HG03442 (cell line): ENCODE measurements around the gene SLC26A9.
"Not testable (repeated sequence)": the region's sequence is repeated elsewhere in the genome, so short reads cannot be mapped to it uniquely, and the experiment has no call there.

Source experiments
- ATAC-seq: cut with Tn5 transposase; IDR thresholded peaks from one replicate; pipeline ENCODE4 v1.9.1; 2021; ENCODE audit warnings: mild to moderate bottlenecking, moderate library complexity; ENCODE audit not compliant: unreplicated experiment

Gene SLC26A9

DNA sequence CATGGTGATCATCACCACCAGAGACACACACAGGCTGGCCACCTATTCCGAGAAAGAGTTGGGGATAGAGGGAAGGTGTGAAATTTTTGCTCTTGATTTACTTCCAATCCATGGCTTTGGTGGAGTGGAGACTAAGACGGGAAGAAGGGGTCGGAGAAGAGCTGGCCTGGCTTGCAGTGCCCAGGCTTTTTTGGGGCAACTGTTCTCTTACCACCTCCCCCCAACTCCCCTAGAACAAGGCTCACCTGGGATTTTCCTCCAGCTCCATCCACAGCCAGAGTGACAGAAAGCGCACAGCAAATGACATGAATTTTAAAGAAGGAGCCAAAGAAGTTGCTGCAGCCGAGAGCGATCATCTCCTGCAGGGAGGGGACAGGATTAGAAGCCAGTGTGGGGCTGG, 16.0 kb downstream of the SLC26A9 start:
- ATAC-seq, result no peak

DNA sequence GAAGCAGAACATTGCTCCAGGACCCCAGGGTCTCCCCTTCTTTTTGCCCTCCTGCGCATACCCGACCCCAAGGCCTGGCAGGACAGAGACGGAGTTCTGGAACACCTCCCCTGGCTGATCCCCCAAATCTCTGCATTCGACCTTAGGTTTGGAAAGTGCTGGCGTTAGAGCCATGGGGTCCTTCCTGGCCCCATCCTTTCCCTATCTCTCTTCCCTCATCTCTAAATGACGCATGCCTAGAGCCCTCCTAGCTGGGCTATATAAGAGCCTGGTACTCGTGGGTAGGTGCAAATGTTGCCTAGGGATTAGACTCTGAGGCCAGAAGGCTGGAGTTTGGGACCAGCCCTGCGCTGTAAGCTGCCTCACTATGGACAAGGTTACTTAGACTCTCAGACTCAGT, 16.6 kb downstream of the SLC26A9 start:
- ATAC-seq, result no peak

DNA sequence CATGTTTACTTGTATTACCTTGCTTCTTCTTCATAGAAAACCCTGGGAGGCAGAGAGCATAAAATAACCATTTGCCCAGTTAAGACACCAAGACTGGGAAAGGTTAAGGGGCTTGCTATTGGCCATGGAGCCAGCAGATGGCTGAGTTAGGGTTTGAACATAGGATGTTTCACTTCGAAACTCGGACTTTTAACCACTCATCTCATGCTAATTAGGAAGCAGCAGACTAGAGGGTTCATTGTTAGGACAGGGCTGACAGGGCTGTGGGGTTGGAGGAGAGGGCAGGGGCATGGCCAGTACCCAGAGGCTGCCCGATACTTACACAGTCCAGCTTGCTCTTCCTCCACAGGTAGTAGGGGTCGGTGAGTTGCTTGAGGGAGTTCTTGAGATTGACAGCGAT, 17.0 kb downstream of the SLC26A9 start:
- ATAC-seq, result no peak

DNA sequence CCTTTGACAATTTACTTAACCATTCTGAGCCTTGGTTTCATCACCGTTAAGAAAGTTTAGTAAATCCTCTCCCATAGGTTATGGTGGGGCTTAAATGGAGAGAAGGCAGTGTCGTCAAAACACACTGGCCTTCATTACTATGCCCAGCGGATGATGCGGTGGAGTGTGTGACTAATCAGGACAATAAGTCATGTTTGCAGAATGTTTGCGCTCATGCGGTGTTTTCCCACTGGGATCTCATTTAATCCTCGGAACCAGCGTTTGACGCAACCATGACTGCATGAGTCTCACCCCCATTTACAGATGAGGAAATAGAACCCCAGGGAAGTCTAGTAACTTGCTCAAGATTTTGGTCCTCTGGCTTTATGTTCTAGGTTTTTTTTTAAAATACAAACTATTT, 17.5 kb downstream of the SLC26A9 start:
- ATAC-seq, result no peak

DNA sequence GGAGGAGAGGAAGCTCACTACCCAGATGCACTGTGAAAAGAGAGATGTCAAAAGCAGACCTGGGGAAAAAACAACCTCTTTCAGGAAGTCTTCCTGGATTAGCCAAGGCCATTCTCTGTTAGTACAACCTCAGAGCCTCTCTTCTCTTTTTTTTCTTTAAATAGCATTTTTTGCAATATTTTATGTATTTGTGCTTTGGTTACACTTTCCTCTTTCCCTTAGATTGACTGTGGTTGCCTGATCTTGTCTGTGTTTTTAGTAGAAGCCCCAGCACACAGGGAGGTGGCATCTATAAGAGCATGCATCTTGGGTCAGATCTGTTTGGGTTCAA, 18.8 kb downstream of the SLC26A9 start:
- no peak for ATAC-seq

DNA sequence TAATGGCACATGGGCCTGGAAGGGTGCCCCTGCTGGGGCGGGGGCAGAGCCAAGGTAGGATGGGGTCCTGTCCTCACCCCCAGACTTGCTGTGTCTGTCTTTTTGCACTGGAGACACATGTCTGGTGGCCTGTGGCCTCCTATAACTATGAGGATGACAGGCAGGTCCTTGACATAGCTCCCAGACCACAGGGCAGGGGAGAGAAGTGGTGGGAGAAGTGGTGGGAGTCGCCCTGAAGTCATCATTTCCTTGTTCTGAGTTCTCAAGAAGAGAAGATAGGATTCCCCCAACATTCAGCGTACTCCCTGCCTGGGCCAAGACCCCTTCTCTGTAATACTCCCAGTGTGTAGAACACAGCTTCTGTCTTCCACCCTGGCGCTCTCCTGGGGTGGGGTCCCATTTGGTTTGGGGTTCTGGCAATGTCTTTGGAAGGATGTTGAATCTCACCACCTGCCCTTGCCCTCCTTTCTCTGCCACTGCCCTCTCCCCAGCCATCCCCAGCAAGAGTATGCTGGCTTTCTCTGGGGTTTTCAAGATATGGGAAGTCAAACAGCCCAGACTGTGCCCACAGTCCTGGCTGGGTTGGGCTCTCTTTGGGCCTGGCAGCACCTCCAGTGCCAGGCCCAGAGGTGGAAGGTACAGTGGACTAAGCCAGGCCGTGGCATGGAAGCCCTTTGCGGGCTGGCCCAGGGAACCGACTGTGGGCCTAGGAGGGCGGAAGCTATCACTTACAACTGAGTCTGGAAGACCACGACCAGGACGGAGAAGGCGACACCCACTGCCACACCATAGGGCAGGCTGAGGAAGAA, 19.4 kb downstream of the SLC26A9 start:
- ATAC-seq, result no peak

DNA sequence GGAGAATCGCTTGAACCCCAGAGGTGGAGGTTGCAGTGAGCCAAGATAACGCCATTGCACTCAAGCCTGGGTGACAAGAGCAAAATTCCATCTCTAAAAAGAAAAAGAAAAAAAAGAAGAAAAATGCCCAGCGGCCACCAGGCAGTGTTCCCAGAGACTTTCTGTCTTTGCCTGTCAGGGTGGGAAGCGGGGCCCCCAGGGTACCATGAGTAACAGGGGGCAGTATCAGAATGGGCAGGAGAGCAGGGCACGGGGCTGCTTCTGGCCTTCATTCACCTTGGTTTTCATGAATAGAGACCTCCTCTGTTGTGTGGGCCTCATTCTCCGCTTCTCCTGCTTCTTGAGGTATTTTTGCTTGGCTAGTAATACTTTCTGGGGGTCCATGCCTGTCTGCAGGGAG, 20.4 kb downstream of the SLC26A9 start:
- ATAC-seq, result no peak

DNA sequence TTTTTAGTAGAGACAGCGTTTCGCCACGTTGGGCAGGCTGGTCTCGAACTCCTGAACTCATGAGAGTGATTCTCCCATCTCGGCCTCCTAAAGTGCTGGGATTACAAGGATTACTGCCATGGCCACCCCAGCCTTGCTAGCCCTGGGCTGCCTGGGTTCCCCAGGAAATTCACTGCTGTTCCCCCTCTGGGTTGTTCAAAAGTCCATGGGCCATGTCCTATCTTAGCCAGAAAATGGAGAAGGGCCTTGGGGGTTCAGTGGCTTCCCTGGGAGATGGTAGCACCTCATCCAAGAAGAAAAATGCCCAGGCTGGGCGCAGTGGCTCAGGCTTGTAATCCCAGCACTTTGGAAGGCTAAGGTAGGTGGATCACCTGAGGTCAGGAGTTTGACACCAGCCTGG, 20.9 kb downstream of the SLC26A9 start:
- ATAC-seq, result no peak

DNA sequence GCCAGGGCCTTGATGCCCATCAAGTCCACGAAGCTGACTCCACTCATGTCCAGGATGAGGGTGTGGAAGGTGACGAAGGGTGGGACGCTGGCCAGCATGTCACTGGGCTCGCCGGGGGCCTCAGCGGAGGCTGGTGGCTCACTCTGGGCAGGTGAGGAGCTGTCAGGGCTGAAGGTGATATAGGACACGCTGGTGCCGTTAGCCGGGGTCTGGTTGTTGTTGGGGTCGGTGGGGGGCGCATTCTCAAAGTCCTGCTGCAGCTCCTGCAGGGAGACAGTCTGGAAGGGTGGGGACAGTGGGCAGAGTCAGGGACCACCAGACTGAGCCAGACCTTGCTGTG, 21.7 kb downstream of the SLC26A9 start:
- ATAC-seq, result no peak

DNA sequence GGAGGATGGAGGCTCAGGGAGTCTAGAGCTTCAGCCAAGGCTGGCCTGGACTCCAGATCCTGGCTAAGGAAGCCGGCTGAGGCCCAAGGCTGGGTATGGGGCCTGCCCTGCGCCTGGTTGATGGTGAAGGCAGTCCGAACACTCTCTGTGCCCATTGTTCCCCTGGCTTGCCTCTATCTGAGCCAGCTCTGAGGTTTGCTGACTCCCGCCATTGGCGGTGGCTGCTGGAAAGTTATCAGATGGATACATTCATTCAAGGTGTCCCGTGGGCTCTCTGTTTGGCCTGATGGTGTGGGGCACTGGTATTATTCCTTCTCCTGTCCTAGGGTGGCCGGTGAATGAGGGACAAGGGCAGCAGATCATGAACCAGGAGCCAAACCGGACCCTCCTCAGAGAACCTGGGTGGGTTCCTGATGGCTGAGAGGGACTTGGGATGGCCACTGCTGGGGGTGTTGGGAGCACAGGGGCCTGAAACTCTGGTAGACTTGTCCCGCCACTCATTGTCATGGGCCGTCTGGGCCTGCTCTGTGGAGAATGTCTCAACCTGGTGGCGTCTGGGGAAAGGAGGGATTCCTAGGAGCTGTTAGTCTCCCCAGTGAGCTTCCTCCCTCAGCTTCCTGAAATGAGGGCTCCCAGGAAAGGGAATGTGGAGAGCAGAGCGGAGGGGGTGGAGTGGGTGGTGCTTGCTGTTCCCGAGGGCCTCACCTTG, 22.2 kb downstream of the SLC26A9 start:
- no peak for ATAC-seq

DNA sequence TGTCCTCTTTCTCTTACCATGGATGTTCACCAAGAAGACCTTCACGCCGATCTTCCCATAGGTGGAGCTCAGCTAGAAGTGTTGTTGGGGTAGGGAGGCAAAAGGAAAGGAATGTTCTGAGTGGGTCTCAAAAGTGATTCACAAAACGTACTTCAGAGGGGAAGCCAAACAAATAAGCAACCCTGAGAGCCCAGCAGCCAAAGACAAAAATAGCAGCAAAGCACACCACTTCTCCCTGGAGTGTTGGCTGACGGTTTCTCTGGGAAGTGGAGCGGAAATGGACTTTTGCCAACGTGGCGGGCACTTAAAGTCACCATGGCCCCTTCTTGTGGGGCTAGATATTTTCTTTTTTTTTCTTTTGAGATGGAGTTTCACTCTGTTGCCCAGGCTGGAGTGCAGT, 23.1 kb downstream of the SLC26A9 start:
- no peak for ATAC-seq

DNA sequence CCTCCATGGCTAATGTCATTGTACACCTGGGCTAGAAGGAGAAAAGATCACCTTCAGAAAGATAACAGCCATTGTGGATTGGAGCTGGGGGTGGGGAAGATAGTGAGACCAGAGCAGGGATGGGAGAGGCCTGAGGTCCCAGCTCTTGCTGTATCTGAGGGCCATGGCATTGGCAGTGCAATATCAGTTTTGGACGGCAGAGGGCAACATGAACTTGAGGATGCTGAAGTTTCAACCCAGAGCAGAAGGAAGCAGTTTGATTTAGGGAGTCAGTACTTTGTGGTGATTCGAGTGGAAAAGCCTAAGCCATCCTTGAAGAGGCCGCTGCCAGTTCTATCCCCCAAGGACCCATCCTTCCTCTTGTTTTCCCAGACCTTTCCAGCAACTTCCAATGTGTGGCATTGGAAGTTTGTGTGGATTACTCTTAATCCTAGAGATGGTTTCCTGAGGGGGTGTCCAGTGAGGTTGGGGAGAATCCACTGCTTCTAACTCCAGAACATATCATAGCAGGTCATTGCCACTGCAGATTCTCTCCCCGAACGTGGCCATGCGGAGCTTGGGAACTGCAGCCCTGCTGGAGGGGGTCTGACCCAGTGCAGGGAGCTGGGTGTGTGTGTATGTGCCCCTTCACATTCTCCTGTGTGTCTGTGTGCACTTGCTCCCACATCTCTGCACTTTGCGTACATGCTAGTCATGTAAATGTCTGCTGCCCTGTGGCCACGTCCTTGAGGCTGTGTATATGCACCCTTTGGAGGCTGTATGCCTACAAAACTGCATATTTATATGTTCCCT, 24.1 kb downstream of the SLC26A9 start:
- peak; percentile 42 for ATAC-seq

DNA sequence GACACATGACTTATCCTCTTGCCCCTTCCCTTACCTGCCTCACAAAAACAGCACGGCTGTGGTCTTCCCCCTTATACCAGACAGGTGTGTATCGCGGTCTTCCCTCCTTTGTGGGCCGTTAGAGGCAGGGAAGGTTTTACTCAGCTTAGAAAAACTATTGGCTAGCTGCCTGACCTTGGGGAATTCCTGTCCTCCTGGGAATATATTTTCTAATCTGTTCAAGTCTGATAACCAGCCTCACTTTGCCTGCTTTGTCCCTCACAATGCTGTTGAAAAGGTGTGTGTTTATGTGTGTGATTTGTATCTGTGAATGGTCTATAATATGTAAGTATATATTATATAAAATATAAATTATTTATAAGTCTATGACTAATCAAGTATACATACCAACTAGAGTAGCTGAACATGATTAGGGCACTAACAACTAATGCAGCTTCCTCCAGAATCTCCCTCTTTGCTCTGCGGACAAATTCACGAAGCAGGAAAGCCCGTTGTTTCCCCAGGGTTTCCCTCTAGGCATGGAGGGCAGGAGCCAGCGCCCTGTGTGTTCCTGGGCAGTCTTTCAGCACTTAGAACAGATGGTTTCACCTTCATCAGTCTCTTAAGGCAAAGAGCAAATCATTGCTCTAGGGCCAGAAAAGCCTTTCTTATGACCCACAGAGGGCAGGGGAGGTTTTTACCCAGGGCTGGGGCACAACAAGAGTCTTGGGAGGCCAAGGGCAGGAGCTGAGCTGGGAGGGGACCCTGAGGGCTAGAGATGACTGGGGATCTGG, 25.6 kb downstream of the SLC26A9 start:
- ATAC-seq, result no peak

DNA sequence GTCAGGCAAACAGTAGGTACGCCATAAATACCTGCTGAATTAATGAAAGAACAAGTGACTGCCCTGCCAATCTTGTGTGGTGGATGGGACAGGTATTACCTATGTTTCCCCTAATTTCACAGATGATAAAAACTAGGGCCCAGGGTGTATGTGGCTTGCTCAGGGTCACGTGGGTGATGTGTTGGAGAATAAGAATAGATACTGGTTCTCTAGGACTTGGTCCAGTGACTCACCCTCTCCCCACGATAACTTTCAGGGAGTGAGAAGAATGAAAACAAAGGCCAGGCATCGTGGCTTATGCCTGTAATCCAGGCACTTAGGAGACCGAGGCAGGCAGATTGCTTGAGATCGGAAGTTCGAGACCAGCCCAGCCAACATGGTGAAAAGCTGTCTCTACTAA, 26.7 kb downstream of the SLC26A9 start:
- ATAC-seq, result no peak

DNA sequence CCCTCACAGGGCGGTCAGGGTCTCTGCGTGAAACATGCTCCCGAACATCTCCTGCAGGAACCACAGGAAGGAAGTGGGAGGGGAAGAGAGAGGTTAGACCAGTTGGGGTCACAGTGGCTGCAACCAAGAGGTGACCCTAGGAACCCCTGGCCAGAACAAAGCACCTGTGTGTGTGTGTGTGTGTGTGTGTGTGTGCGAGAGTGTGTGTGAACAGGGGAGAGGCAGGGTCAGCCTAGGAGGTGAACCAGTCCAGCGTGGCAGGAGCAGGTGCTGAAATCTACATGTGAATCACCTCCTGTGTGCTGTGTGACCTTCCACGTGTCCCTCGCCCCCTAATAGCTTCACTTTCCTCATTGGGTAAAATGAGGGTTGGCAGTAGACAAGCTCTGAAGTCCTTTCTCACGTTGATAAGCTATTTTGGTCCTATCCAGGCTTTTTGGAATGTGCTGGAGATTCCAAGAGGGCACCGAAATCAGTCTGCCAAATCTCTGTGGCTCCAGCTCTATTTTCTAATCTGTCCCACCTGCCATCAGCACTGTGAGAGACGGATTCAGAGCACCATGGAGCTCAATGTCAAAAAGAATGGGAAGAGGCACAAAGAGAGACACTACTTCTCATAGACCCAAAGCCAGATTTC, 27.8 kb downstream of the SLC26A9 start:
- ATAC-seq, result no peak

DNA sequence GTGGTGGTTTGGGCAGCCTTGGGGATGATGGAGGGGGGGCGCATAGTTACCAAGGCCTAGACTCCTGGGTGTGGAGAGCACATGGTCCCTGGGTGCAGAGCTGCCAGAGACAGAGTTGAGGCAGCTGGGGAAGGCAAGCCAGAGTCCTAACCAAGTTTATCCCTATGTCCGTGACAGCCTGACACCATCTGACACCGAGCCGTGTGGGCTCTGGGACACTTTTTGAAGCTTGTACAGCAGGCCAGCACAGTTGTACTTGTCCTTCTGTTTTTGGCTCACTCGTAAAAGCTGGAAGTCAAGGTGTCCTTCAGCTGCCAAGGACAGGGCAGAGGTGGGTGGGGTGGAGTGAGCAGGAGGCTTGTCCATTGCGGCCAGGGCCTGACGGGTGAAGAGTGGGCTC, 28.5 kb downstream of the SLC26A9 start:
- no peak for ATAC-seq

DNA sequence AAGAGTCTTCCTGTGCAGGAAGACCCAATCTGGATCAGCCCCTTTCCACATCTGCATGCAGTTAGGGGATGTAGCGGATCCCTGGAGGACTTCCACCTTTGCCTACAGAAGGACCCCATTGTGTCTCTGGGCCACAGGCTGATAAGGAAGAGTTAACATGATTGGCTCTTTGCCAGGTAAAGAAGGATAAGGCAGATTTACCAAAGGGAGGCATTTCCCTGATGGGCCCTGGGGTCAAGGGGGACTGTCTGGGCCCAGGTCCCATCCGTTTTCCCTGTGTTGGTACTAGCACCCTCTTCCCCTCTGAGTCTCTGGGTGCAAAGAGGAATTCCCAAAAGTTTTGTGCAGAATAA, 29.1 kb downstream of the SLC26A9 start:
- ATAC-seq, result no peak

DNA sequence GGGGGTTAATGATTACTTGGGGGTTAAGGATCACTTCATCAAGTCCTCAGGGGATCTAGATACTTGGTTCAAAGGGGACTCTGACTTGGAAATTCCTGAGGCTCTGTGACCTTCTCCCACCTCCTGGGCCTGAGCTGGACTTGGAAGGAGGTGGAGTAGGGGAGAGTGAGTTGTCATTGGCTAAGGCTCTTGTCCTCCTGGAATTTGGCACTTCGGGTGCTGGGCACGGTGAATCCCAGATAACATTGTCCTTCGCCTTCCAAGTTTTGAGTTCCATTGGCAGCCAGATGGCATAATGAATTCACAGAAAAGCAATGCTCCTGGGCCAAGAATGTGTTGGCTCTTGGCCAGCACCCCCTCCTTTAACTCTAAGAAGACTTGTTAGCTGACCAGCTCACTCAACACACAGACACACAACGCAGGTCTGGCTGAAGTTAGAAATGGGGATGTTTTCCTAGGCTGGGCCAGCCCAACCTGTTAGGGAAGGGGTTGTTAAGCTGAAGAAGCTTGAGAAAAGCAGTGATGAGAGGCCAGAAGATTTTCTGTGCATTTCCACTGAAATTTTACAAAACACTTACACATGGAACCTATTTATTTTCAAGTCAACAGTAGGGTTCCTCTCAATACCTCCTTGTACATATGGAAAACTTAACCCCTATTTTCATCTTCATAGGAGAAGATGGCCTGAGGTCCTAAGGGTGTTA, 29.7 kb downstream of the SLC26A9 start:
- no peak for ATAC-seq

DNA sequence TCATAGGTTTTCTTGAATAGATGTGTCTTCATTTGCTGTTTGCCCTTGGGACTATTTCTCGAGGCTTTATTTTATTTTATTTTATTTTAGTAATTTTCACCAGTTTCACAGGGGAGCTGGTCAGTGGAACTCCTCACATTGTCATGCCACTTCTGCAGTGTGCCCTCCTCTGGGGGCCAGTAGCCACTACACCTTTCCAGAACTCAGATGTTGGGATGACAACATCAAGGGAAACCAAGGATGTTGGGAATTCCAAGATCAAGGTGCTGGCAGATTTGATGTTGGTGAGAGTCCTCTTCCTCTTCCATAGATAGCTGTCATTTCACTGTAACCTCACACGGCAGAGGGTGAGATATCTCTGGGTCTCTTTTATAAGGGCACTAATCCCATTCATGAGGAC, 35.5 kb downstream of the SLC26A9 start:
- no peak for ATAC-seq

DNA sequence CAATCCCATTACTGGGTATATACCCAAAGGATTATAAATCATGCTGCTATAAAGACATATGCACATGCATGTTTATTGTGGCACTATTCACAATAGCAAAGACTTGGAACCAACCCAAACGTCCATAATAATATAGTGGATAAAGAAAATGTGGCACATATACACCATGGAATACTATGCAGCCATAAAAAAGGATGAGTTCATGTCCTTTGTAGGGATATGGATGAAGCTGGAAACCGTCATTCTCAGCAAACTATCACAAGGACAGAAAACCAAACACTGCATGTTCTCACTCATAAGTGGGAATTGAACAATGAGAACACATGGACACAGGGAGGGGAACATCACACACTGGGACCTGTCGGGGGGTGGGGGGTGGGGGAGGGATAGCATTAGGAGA, 38.2 kb downstream of the SLC26A9 start:
- not testable (repeated sequence) for ATAC-seq
